Activated CD4-positive, CD25-positive, alpha-beta regulatory T cell (primary cell): Measurements from ENCODE around the gene PLXDC2.
"Not testable (repeated sequence)": the region's sequence is repeated elsewhere in the genome, so short reads cannot be mapped to it uniquely, and the experiment has no call there.

ENCODE experiments used
- DNase-seq, 4 experiments: peaks; one replicate each; lab custom pipeline; 2025; lab: John Stamatoyannopoulos, UW

PLXDC2 gene

GRCh38 chr10:20202337-20202736 is 386.1 kb downstream of the PLXDC2 start:
- DNase-seq: no peak

GRCh38 chr10:20207653-20208052 is 391.4 kb downstream of the PLXDC2 start:
- DNase-seq: no peak

GRCh38 chr10:20209098-20209497 is 392.9 kb downstream of the PLXDC2 start:
- DNase-seq: not testable (repeated sequence)

- DNase-seq: no peak
Observed at GRCh38 chr10:20215547-20216152, 399.4 kb downstream of the PLXDC2 start.

- no peak for DNase-seq
Observed at GRCh38 chr10:20221356-20221755, 405.1 kb downstream of the PLXDC2 start.

- no peak for DNase-seq
Observed at GRCh38 chr10:20228729-20229128, 412.5 kb downstream of the PLXDC2 start.

- DNase-seq: no peak
Observed at GRCh38 chr10:20232079-20232705, 416.0 kb downstream of the PLXDC2 start.

- no peak for DNase-seq
Observed at GRCh38 chr10:20233423-20233822, 417.2 kb downstream of the PLXDC2 start.

GRCh38 chr10:20234579-20234978 is 418.3 kb downstream of the PLXDC2 start:
- DNase-seq: no peak

- no peak for DNase-seq
Observed at GRCh38 chr10:20237091-20237570, 420.9 kb downstream of the PLXDC2 start.

GRCh38 chr10:20237586-20237985 is 421.4 kb downstream of the PLXDC2 start:
- DNase-seq: no peak

- no peak for DNase-seq
Observed at GRCh38 chr10:20240643-20241042, 424.4 kb downstream of the PLXDC2 start.

GRCh38 chr10:20247454-20247853 is 431.2 kb downstream of the PLXDC2 start:
- DNase-seq: no peak

GRCh38 chr10:20247891-20248708 is 431.9 kb downstream of the PLXDC2 start:
- DNase-seq: no peak

GRCh38 chr10:20254078-20254477 is 437.8 kb downstream of the PLXDC2 start:
- no peak for DNase-seq

- DNase-seq: no peak
Observed at GRCh38 chr10:20254497-20254896, 438.3 kb downstream of the PLXDC2 start.

GRCh38 chr10:20256969-20257368 is 440.7 kb downstream of the PLXDC2 start:
- DNase-seq: no peak

- no peak for DNase-seq
Observed at GRCh38 chr10:20257422-20257821, 441.2 kb downstream of the PLXDC2 start.

- no peak for DNase-seq
Observed at GRCh38 chr10:20265146-20265545, 448.9 kb downstream of the PLXDC2 start.

GRCh38 chr10:20267734-20268133 is 451.5 kb downstream of the PLXDC2 start:
- no peak for DNase-seq

- no peak for DNase-seq
Observed at GRCh38 chr10:20271490-20271889, 455.3 kb downstream of the PLXDC2 start.

- no peak for DNase-seq
Observed at GRCh38 chr10:20272608-20273007, 456.4 kb downstream of the PLXDC2 start.

- no peak for DNase-seq
Observed at GRCh38 chr10:20274571-20274970, 458.3 kb downstream of the PLXDC2 start.
